ENCODE measurements around the gene NCBP2.

The NCBP2 gene

GRCh38 chr3:196979545-196979944, 37.2 kb upstream of the NCBP2 start:
- H3K27ac ChIP-seq (ENCODE audit: low read length) = no peak overlapping the region
- no peak overlapping the region for H3K4me3 ChIP-seq (ENCODE audit: low read depth in 1 of 2, low read length in 2 of 2)
- H3K9me3 ChIP-seq (ENCODE audit: control insufficient read depth in 1 of 2, low read length in 2 of 2) = peaks cover 5 to 7% of the 10 kb centered on the region in 2 donors
- no peaks in the 10 kb centered on the region for H3K27me3 ChIP-seq (ENCODE audit: low read depth, low read length)
- no peaks in the 10 kb centered on the region for H3K4me1 ChIP-seq (ENCODE audit: control insufficient read depth in 1 of 2, insufficient read depth in 2 of 2, low read length in 2 of 2)
- no peaks in the 10 kb centered on the region for H3K36me3 ChIP-seq (ENCODE audit: control insufficient read depth in 1 of 2, insufficient read depth in 2 of 2, low read length in 2 of 2)

- Histone ChIP-seq H3K4me1 (ENCODE audit: control insufficient read depth in 1 of 2, insufficient read depth in 2 of 2, low read length in 2 of 2) (no peaks in the 10 kb centered on the region), H3K27ac (ENCODE audit: low read length) (no peak overlapping the region), H3K9me3 (ENCODE audit: control insufficient read depth in 1 of 2, low read length in 2 of 2) (no peaks in the 10 kb centered on the region), H3K27me3 (ENCODE audit: low read depth, low read length) (no peaks in the 10 kb centered on the region), H3K36me3 (ENCODE audit: control insufficient read depth in 1 of 2, insufficient read depth in 2 of 2, low read length in 2 of 2) (no peaks in the 10 kb centered on the region), H3K4me3 (ENCODE audit: low read depth in 1 of 2, low read length in 2 of 2) (no peak overlapping the region)
These were observed 34.6 kb upstream of the NCBP2 start for GRCh38 chr3:196976941-196977340.

GRCh38 chr3:196975349-196975748, 33.0 kb upstream of the NCBP2 start:
- Histone ChIP-seq H3K4me1 (ENCODE audit: control insufficient read depth in 1 of 2, insufficient read depth in 2 of 2, low read length in 2 of 2) (no peaks in the 10 kb centered on the region), H3K4me3 (ENCODE audit: low read depth in 1 of 2, low read length in 2 of 2) (no peak overlapping the region), H3K9me3 (ENCODE audit: control insufficient read depth in 1 of 2, low read length in 2 of 2) (no peaks in the 10 kb centered on the region), H3K36me3 (ENCODE audit: control insufficient read depth in 1 of 2, insufficient read depth in 2 of 2, low read length in 2 of 2) (no peaks in the 10 kb centered on the region), H3K27ac (ENCODE audit: low read length) (no peak overlapping the region), H3K27me3 (ENCODE audit: low read depth, low read length) (no peaks in the 10 kb centered on the region)

- H3K36me3 ChIP-seq (ENCODE audit: control insufficient read depth in 1 of 2, insufficient read depth in 2 of 2, low read length in 2 of 2) = no peaks in the 10 kb centered on the region
- no peaks in the 10 kb centered on the region for H3K27me3 ChIP-seq (ENCODE audit: low read depth, low read length)
- no peak overlapping the region for H3K4me3 ChIP-seq (ENCODE audit: low read depth in 1 of 2, low read length in 2 of 2)
- no peak overlapping the region for H3K27ac ChIP-seq (ENCODE audit: low read length)
- no peaks in the 10 kb centered on the region for H3K9me3 ChIP-seq (ENCODE audit: control insufficient read depth in 1 of 2, low read length in 2 of 2)
- H3K4me1 ChIP-seq (ENCODE audit: control insufficient read depth in 1 of 2, insufficient read depth in 2 of 2, low read length in 2 of 2) = no peaks in the 10 kb centered on the region
These were observed 32.3 kb upstream of the NCBP2 start for GRCh38 chr3:196974661-196975060.

GRCh38 chr3:196971094-196971698, 28.9 kb upstream of the NCBP2 start:
- Histone ChIP-seq H3K27ac (ENCODE audit: low read length) (no peak overlapping the region), H3K36me3 (ENCODE audit: control insufficient read depth in 1 of 2, insufficient read depth in 2 of 2, low read length in 2 of 2) (no peaks in the 10 kb centered on the region), H3K4me3 (ENCODE audit: low read depth in 1 of 2, low read length in 2 of 2) (no peak overlapping the region), H3K9me3 (ENCODE audit: control insufficient read depth in 1 of 2, low read length in 2 of 2) (no peaks in the 10 kb centered on the region), H3K4me1 (ENCODE audit: control insufficient read depth in 1 of 2, insufficient read depth in 2 of 2, low read length in 2 of 2) (peaks cover 5 to 11% of the 10 kb centered on the region in 2 donors), H3K27me3 (ENCODE audit: low read depth, low read length) (no peaks in the 10 kb centered on the region)

- Histone ChIP-seq H3K27me3 (ENCODE audit: low read depth, low read length) (no peaks in the 10 kb centered on the region), H3K4me3 (ENCODE audit: low read depth in 1 of 2, low read length in 2 of 2) (no peak overlapping the region), H3K4me1 (ENCODE audit: control insufficient read depth in 1 of 2, insufficient read depth in 2 of 2, low read length in 2 of 2) (peaks cover 5 to 11% of the 10 kb centered on the region in 2 donors), H3K27ac (ENCODE audit: low read length) (no peak overlapping the region), H3K9me3 (ENCODE audit: control insufficient read depth in 1 of 2, low read length in 2 of 2) (no peaks in the 10 kb centered on the region), H3K36me3 (ENCODE audit: control insufficient read depth in 1 of 2, insufficient read depth in 2 of 2, low read length in 2 of 2) (no peaks in the 10 kb centered on the region)
These were observed 28.3 kb upstream of the NCBP2 start for GRCh38 chr3:196970547-196971093.

- Histone ChIP-seq H3K27me3 (ENCODE audit: low read depth, low read length) (no peaks in the 10 kb centered on the region), H3K27ac (ENCODE audit: low read length) (no peak overlapping the region), H3K4me1 (ENCODE audit: control insufficient read depth in 1 of 2, insufficient read depth in 2 of 2, low read length in 2 of 2) (peaks cover 5 to 11% of the 10 kb centered on the region in 2 donors), H3K36me3 (ENCODE audit: control insufficient read depth in 1 of 2, insufficient read depth in 2 of 2, low read length in 2 of 2) (no peaks in the 10 kb centered on the region), H3K9me3 (ENCODE audit: control insufficient read depth in 1 of 2, low read length in 2 of 2) (no peaks in the 10 kb centered on the region), H3K4me3 (ENCODE audit: low read depth in 1 of 2, low read length in 2 of 2) (peak overlapping the region; percentile 26 to 87)
These were observed 27.6 kb upstream of the NCBP2 start for GRCh38 chr3:196969660-196970546.

- Histone ChIP-seq H3K27ac (ENCODE audit: low read length) (no peak overlapping the region), H3K36me3 (ENCODE audit: control insufficient read depth in 1 of 2, insufficient read depth in 2 of 2, low read length in 2 of 2) (no peaks in the 10 kb centered on the region), H3K4me3 (ENCODE audit: low read depth in 1 of 2, low read length in 2 of 2) (peak overlapping the region; percentile 26 to 87), H3K4me1 (ENCODE audit: control insufficient read depth in 1 of 2, insufficient read depth in 2 of 2, low read length in 2 of 2) (peaks cover 5 to 11% of the 10 kb centered on the region in 2 donors), H3K27me3 (ENCODE audit: low read depth, low read length) (no peaks in the 10 kb centered on the region), H3K9me3 (ENCODE audit: control insufficient read depth in 1 of 2, low read length in 2 of 2) (no peaks in the 10 kb centered on the region)
These were observed 26.9 kb upstream of the NCBP2 start for GRCh38 chr3:196969134-196969659.

- Histone ChIP-seq H3K27ac (ENCODE audit: low read length) (no peak within 1 kb of the TSS), H3K4me3 (ENCODE audit: low read depth in 1 of 2, low read length in 2 of 2) (peak within 1 kb of the TSS; percentile 63 to 87), H3K36me3 (ENCODE audit: control insufficient read depth in 1 of 2, insufficient read depth in 2 of 2, low read length in 2 of 2) (no peaks in the 10 kb centered on the region), H3K9me3 (ENCODE audit: control insufficient read depth in 1 of 2, low read length in 2 of 2) (no peaks in the 10 kb centered on the region), H3K27me3 (ENCODE audit: low read depth, low read length) (no peaks in the 10 kb centered on the region), H3K4me1 (ENCODE audit: control insufficient read depth in 1 of 2, insufficient read depth in 2 of 2, low read length in 2 of 2) (peaks cover 5 to 11% of the 10 kb centered on the region in 2 donors)
These were observed 26.2 kb upstream of the NCBP2 start, which contains the start of gene PIGZ for GRCh38 chr3:196968233-196969133. Gene PIGZ (minus strand): TSS chr3:196968833. CDS start chr3:196952031, 16,802 bp downstream.

GRCh38 chr3:196967412-196968232, 25.3 kb upstream of the NCBP2 start:
- Histone ChIP-seq H3K9me3 (ENCODE audit: control insufficient read depth in 1 of 2, low read length in 2 of 2) (no peaks in the 10 kb centered on the region), H3K4me1 (ENCODE audit: control insufficient read depth in 1 of 2, insufficient read depth in 2 of 2, low read length in 2 of 2) (peaks cover 5 to 11% of the 10 kb centered on the region in 2 donors), H3K4me3 (ENCODE audit: low read depth in 1 of 2, low read length in 2 of 2) (peak overlapping the region; percentile 63 to 84), H3K27ac (ENCODE audit: low read length) (no peak overlapping the region), H3K27me3 (ENCODE audit: low read depth, low read length) (no peaks in the 10 kb centered on the region), H3K36me3 (ENCODE audit: control insufficient read depth in 1 of 2, insufficient read depth in 2 of 2, low read length in 2 of 2) (no peaks in the 10 kb centered on the region)

All from muscle layer of duodenum (tissue), 2 donors.